COR-L47 (cell line): ENCODE measurements around the gene BTD.

Experiments used
- DNase-seq: peaks from one replicate; lab custom pipeline; 2025; lab: John Stamatoyannopoulos, UW

Gene BTD, protein sequence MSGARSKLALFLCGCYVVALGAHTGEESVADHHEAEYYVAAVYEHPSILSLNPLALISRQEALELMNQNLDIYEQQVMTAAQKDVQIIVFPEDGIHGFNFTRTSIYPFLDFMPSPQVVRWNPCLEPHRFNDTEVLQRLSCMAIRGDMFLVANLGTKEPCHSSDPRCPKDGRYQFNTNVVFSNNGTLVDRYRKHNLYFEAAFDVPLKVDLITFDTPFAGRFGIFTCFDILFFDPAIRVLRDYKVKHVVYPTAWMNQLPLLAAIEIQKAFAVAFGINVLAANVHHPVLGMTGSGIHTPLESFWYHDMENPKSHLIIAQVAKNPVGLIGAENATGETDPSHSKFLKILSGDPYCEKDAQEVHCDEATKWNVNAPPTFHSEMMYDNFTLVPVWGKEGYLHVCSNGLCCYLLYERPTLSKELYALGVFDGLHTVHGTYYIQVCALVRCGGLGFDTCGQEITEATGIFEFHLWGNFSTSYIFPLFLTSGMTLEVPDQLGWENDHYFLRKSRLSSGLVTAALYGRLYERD

GRCh38 chr3:15601399-15602145, at the start of gene BTD, which contains the start of gene HACL1:
Gene BTD (plus strand): TSS chr3:15601745. CDS start chr3:15635440, 33,695 bp downstream.
Gene HACL1 (minus strand): TSS chr3:15601569. CDS start chr3:15601463, 106 bp downstream.
- no peak for DNase-seq

DNA sequence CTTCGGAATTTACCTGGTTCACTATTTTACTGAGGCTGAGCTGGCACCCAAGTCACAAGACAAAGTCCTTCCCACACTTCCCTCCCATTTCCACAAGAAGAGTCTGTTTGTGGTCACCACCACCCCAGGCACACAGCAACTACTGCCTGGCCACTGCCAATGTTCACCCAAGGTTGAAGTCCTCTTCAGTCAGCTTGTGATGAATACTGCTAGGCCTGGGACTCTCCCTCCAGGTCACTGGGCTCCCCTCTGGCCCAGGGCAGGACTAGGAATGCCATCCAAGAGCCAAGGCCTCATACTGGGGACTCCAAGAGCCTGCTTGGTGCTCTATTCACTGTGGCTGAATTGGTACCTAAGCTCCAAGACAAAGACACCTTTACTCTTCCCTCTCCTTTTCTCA, 49.6 kb upstream of the BTD start:
- DNase-seq: no peak

- no peak for DNase-seq
Observed at GRCh38 chr3:15553749-15554148, 47.8 kb upstream of the BTD start.

- no peak for DNase-seq
Observed at GRCh38 chr3:15556512-15556911, 45.0 kb upstream of the BTD start.

DNA sequence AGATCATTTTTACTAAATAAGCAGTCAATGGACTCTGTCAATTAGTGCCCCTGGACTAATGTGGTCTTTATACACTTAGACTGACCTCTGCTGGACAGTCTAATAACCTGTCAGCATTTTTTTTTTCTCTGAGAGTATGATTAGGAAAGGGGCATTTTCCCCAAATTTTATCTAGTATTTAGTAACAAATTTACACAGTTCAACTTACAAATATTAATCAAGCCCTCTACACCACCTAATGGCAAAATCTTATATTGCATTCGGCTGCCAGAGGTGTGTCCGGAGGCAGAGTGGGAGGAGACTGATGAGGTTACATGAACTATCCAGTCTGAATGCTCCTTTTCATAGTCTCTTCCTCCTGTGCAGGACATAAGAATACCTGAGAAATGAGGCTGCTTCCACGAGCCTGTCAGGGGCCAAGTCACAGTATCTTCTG, 44.0 kb upstream of the BTD start:
- peak; percentile 33 for DNase-seq

DNA sequence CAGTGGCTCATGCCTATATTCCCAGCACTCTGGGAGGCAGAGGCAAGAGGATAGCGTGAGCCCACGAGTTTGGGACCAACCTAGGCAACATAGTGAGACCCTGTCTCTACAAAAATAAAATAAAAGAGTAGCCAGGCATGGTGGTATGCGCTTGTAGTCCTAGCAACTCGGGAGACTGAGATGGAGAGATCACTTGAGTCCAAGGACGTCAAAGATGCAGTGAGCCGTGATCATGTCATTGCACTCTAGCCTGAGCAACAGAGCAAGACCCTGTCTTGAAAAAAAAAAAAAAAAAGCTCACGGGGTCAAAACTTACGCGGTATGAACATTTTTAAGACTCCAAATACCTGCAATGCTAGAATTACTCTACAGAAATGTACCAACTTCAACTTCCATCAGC, 43.0 kb upstream of the BTD start:
- DNase-seq: no peak

- no peak for DNase-seq
Observed at GRCh38 chr3:15562560-15562959, 39.0 kb upstream of the BTD start.

DNA sequence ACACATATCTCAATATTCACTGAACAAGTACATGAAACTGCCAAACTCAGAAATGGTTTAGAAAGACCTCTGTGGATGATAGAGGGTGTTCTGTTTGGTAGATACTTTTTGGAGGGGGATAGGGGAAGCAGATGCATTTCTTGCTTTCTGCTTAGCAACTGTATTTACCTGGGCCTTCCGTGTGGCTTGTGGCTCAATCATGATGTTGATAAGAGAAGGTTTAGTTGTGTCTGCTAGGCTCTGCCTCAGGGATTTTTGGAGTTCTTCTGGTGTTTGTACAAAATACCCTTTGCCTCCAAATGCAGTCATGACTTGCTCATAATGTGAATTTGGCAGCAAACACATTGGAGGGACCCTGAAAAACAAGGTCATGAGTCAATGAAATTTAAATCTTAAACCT, 38.4 kb upstream of the BTD start:
- DNase-seq: no peak

GRCh38 chr3:15572138-15572537, 29.4 kb upstream of the BTD start:
- no peak for DNase-seq

GRCh38 chr3:15575446-15575845, 26.1 kb upstream of the BTD start:
- DNase-seq: no peak

DNA sequence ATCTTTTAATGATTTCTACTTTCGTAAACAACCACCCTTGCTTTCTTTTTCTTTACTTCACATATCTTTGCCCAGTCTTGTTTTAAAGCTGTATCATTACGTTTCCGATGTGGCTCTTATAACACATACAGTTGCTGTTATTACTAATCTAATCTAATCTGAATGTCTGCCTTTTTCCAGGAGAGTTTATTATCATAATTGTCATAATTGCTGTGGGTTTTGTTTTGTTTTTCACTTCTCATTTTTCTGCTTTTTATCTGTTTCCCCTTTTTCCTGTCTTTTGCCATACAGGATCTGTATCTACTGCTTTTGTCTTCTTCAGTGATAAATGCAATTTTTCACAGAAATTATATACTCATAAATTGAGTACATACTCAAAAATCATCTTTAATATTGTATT, 25.1 kb upstream of the BTD start:
- DNase-seq: no peak

GRCh38 chr3:15578289-15578867, 23.2 kb upstream of the BTD start:
- no peak for DNase-seq

- DNase-seq: no peak
Observed at GRCh38 chr3:15579051-15579450, 22.5 kb upstream of the BTD start.

GRCh38 chr3:15581471-15582394, 19.8 kb upstream of the BTD start:
- no peak for DNase-seq

- no peak for DNase-seq
Observed at GRCh38 chr3:15585111-15585845, 16.3 kb upstream of the BTD start.

DNA sequence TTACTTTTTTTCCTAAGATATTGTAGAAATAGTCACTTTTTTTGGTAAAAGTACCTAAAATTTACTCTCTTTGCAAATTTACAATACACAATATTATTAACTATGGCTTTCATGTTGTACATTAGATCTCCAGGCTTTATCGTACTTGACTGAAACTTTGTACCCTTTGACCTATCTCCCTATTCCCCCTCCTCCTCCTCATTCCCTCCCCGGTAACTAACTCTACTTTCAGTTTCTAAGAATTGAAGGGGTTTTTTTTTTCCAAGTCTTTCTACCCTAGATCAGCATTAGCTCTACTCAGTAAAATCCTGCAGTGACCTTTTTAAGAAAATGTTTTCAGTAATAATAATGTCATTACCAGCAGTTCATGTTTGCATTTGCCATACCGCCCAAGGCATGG, 10.3 kb upstream of the BTD start:
- no peak for DNase-seq

DNA sequence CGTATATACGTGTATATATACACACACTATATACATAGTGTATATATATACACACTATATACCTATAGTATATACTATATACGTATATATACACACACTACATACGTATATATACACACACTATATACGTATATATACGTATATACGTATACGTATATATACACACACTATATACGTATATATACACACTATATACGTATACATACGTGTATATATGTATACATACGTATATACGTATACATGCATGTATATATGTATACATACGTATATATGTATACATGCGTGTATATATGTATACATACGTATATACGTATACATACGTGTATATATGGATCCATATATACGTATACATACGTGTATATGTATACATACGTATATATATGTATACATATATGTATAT, 9.6 kb upstream of the BTD start:
- no peak for DNase-seq

DNA sequence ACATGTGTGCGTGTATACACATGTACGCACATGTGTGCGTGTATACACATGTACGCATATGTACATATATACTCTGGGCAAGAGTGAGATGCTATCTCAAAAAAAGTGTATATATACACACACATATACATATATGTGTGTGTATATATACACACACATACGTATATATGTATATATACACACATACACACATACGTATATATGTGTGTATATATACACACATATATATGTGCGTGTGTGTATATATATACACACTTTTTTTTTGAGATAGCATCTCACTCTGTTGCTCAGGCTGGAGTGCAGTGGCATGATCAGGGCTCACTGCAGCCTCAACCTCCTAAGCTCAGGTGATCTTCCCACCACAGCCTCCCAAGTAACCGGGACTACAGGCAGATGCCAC, 8.6 kb upstream of the BTD start:
- no peak for DNase-seq

DNA sequence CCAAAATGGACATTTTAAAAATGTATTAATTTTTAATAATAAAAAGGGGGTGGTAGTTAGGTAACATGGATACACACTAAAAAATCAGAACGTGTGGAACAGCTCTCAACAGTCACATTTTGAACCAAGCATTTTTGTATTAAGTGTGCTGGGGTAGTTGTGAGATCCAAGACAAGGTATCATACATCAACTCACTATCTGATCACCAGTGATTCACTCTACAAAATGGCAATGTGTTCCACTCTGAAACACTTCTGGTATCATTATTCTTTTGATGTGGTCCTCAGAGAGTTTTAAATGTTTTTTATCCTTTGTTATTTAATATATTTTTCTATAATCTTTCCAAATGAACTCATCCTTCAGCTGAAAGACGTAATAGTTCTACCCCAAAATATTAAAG, 5.6 kb upstream of the BTD start:
- no peak for DNase-seq

DNA sequence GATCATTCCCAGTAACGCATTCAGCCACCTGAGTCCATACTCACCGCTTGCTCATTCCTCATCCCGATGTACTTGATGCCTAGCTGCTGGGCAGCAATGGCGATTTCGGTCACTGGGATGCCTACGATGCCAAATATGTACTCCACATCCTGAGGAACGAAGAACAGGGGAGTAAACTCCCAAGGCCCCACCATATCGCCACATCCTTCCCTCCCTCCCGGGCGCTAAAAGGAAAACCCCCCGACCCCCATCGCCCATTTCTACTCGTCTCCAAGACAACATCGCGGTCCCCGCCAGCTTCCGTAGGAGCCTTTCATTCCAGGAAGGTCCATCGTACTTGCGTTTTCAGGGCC, 523 bp upstream of the BTD start:
- no peak for DNase-seq

DNA sequence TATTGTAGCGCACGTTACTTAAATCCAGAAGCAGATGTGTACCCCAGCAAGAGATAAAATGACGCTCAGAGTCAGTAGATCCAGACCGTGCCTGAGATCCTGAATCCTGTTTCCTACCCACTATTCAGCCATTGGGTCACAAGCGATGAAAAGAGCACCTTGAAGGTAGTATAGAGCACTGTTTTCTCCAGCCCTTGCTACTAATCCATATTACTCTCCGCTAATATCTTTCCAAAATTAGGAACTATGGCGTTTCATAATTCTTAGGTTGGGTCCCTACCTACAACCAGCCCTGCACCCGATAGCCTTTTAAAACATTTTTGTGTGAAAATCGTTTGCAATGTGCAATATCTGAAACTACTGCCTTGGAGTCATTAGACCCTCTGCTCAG, 596 bp downstream of the BTD start:
- DNase-seq: no peak
